SIG-M5 treated with dmso at 0.1 percent for 504 hours (cell line): ENCODE data around the gene PHF14.
"Not testable (repeated sequence)": the region's sequence is repeated elsewhere in the genome, so short reads cannot be mapped to it uniquely, and the experiment has no call there.

Experiments
- DNase-seq: peaks from one replicate; lab custom pipeline; 2025; ENCODE audit not compliant: unreplicated experiment; lab: John Stamatoyannopoulos, UW

PHF14 gene

GRCh38 chr7:10981317-10981716, 7.6 kb downstream of the PHF14 start:
- DNase-seq = no peak

GRCh38 chr7:10990748-10991147, 17.1 kb downstream of the PHF14 start:
- DNase-seq = not testable (repeated sequence)

GRCh38 chr7:10995482-10996166, 22.0 kb downstream of the PHF14 start:
- not testable (repeated sequence) for DNase-seq

- DNase-seq = no peak
Observed at GRCh38 chr7:10998996-10999757, 25.5 kb downstream of the PHF14 start.

GRCh38 chr7:11005202-11005601, 31.5 kb downstream of the PHF14 start:
- DNase-seq = no peak

- DNase-seq = no peak
Observed at GRCh38 chr7:11006291-11006690, 32.6 kb downstream of the PHF14 start.

- no peak for DNase-seq
Observed at GRCh38 chr7:11009631-11010030, 36.0 kb downstream of the PHF14 start.

GRCh38 chr7:11021468-11021867, 47.8 kb downstream of the PHF14 start:
- DNase-seq = no peak

- DNase-seq = no peak
Observed at GRCh38 chr7:11026452-11027359, 53.0 kb downstream of the PHF14 start.

GRCh38 chr7:11035661-11036060, 62.0 kb downstream of the PHF14 start:
- DNase-seq = no peak

GRCh38 chr7:11039974-11040373, 66.3 kb downstream of the PHF14 start:
- no peak for DNase-seq

GRCh38 chr7:11054033-11054432, 80.4 kb downstream of the PHF14 start:
- DNase-seq = no peak

- DNase-seq = no peak
Observed at GRCh38 chr7:11060893-11061292, 87.2 kb downstream of the PHF14 start.

- no peak for DNase-seq
Observed at GRCh38 chr7:11062110-11062509, 88.4 kb downstream of the PHF14 start.

- no peak for DNase-seq
Observed at GRCh38 chr7:11069591-11069990, 95.9 kb downstream of the PHF14 start.

GRCh38 chr7:11077816-11078215, 104.1 kb downstream of the PHF14 start:
- no peak for DNase-seq

GRCh38 chr7:11078247-11078834, 104.7 kb downstream of the PHF14 start:
- DNase-seq = no peak

- DNase-seq = no peak
Observed at GRCh38 chr7:11079907-11080306, 106.2 kb downstream of the PHF14 start.

GRCh38 chr7:11082121-11082520, 108.4 kb downstream of the PHF14 start:
- no peak for DNase-seq

- no peak for DNase-seq
Observed at GRCh38 chr7:11082552-11083213, 109.0 kb downstream of the PHF14 start.

- no peak for DNase-seq
Observed at GRCh38 chr7:11083214-11083568, 109.5 kb downstream of the PHF14 start.
